Glutamatergic neuron (in vitro differentiated cells): ENCODE data around the gene PLXDC2. TPM values are rescaled to one million over a fixed set of nuclear protein-coding genes. Genes with fewer than 3 reads are reported as not detected.

Experiments
- DNase-seq: peaks from one replicate; pipeline ENCODE4 v3.0.0; 2022
- H3K27ac Mint-ChIP-seq: one replicate; pipeline ENCODE4 v1.8.0; 2020; ENCODE audit warnings: mild to moderate bottlenecking, mixed read lengths, inconsistent platforms; ENCODE audit not compliant: unreplicated experiment
- H3K27me3 Mint-ChIP-seq: one replicate; pipeline ENCODE4 v1.8.0; 2020; ENCODE audit warnings: mild to moderate bottlenecking, moderate library complexity, mixed read lengths, inconsistent platforms; ENCODE audit not compliant: unreplicated experiment
- H3K36me3 Mint-ChIP-seq: one replicate; pipeline ENCODE4 v1.8.0; 2020; ENCODE audit warnings: mild to moderate bottlenecking, mixed read lengths, inconsistent platforms; ENCODE audit not compliant: unreplicated experiment
- H3K4me1 Mint-ChIP-seq: one replicate; pipeline ENCODE4 v1.8.0; 2020; ENCODE audit warnings: mild to moderate bottlenecking, low read depth, mixed read lengths, inconsistent platforms; ENCODE audit not compliant: unreplicated experiment
- H3K4me3 Mint-ChIP-seq: one replicate; pipeline ENCODE4 v1.8.0; 2020; ENCODE audit warnings: mild to moderate bottlenecking, mixed read lengths, inconsistent platforms; ENCODE audit not compliant: unreplicated experiment
- H3K9me3 Mint-ChIP-seq: one replicate; pipeline ENCODE4 v1.8.0; 2020; ENCODE audit warnings: mild to moderate bottlenecking, moderate library complexity, mixed read lengths, inconsistent platforms; ENCODE audit not compliant: unreplicated experiment
- CTCF ChIP-seq: fragments of 200-600 bp; sonication (generic); IDR thresholded peaks from one replicate; pipeline ENCODE4 v1.5.0; 2021; ENCODE audit not compliant: partially characterized antibody, unreplicated experiment
- total RNA-seq: library from RNA; stranded (reverse); fragmentation: NEBNext Ultra II Directional; extraction: Animal tissue kit (Norgen Biotek cat#: 25700); gene quantifications from one replicate; pipeline ENCODE4 v1.2.1, GENCODE V29; 2021; ENCODE audit not compliant: unreplicated experiment

The PLXDC2 gene
- total RNA-seq, 1 donor from 2014 or later = 3.9 TPM

- Mint-ChIP-seq H3K27me3 (no peaks in the 10 kb centered on the region), H3K27ac (no peak overlapping the region), H3K36me3 (no peaks in the 10 kb centered on the region), H3K4me3 (no peak overlapping the region), H3K9me3 (no peaks in the 10 kb centered on the region), H3K4me1 (peaks cover 2% of the 10 kb centered on the region)
- no peak for TF ChIP-seq CTCF
- no peak for DNase-seq
Observed at GRCh38 chr10:19920075-19920726, 104.0 kb downstream of the PLXDC2 start.

GRCh38 chr10:19921300-19922140, 105.3 kb downstream of the PLXDC2 start:
- Mint-ChIP-seq H3K27me3 (no peaks in the 10 kb centered on the region), H3K4me3 (no peak overlapping the region), H3K36me3 (no peaks in the 10 kb centered on the region), H3K4me1 (peaks cover 4% of the 10 kb centered on the region), H3K9me3 (no peaks in the 10 kb centered on the region), H3K27ac (no peak overlapping the region)
- TF ChIP-seq CTCF = no peak
- no peak for DNase-seq

- H3K4me1 Mint-ChIP-seq = peaks cover 4% of the 10 kb centered on the region
Observed at GRCh38 chr10:19922236-19922963, 106.2 kb downstream of the PLXDC2 start.

GRCh38 chr10:19925064-19925463, 108.8 kb downstream of the PLXDC2 start:
- Mint-ChIP-seq H3K9me3 (no peaks in the 10 kb centered on the region), H3K4me3 (no peak overlapping the region), H3K27ac (no peak overlapping the region), H3K4me1 (peaks cover 2% of the 10 kb centered on the region), H3K36me3 (no peaks in the 10 kb centered on the region), H3K27me3 (no peaks in the 10 kb centered on the region)
- DNase-seq = no peak
- no peak for TF ChIP-seq CTCF

More at GRCh38 chr10:19922236-19922963, 106.2 kb downstream of the PLXDC2 start:
- Mint-ChIP-seq H3K36me3 (no peaks in the 10 kb centered on the region), H3K9me3 (no peaks in the 10 kb centered on the region), H3K27ac (peak overlapping the region; percentile 60), H3K27me3 (no peaks in the 10 kb centered on the region), H3K4me3 (no peak overlapping the region)
- no peak for TF ChIP-seq CTCF
- DNase-seq = no peak
